GM19463 (cell line): ENCODE results near the gene ATP2A3.

Experiments used
- ATAC-seq: cut with Tn5 transposase; IDR thresholded peaks from one replicate; pipeline ENCODE4 v1.9.1; 2021; ENCODE audit warnings: mild to moderate bottlenecking, moderate library complexity; ENCODE audit not compliant: unreplicated experiment

ATP2A3 gene

DNA sequence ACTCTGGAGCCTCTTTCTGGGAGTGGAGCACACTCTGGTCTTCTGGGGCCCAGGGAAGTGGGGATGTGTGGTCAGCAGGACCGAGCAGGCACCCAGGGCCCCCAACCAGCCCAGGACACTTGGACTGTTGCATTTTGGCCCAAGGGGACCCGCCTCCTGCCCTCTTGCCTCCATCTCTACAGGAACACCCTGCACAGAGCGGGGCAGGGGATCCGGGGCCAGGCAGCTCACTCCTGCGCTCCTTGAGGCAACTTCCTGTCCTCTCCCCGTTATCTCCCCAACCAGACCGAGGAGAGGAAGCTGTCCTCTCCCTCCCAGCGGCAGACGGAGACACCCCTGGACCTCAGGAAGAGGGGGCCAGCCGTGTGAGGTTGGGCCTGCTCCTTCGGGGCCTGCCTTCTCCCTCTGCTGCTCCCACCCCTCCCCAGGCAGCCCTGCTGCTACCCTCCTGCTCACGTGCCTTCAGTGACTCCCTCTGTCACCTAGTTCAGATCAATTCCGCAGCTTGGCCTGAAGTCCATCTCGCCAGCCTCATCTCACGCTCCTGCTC lies 10.0 kb upstream of the ATP2A3 start:
- no peak for ATAC-seq

DNA sequence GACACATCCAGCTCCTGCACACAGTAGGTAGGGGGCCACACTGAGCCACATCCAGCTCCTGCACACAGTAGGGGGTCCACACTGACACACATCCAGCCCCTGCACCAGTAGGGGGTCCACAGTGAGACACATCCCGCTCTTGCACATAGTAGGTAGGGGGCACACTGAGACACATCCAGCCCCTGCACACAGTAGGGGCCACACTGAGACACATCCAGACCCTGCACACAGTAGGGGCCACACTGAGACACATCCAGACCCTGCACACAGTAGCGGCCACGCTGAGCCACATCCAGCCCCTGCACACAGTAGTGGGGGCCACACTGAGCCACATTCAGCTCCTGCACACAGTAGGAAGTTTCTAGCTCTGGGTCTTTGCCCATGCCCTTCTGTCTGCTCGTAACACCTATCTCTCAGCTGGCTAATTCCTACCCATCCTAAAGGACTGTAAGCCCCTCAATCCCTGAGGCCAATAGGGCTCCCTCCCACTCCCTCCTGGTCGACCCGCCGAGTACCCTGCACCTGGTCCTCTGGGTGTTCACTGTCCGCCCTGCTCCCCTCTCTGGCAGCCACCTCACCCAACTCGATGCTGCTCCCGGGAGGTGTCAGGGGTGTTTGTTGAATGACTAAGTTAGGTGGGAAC lies 9.4 kb upstream of the ATP2A3 start:
- ATAC-seq, result no peak

DNA sequence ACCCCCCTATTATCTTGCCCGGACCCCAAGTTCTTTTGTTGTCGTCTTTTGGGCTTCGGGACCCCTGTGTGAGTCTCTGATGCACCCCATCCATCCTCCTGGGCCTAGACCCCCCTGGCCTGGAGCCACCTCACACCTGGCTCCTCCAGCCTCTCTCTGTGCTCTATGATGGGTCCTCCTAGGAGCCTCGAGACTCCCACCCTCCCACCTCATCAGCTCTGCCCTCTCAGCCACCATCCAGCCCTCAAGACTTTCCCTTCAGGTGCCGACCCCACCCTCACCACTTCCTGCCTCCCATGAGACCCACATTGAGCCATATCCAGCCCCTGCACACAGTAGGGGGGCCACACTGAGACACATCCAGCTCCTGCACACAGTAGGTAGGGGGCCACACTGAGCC lies 8.7 kb upstream of the ATP2A3 start:
- no peak for ATAC-seq

DNA sequence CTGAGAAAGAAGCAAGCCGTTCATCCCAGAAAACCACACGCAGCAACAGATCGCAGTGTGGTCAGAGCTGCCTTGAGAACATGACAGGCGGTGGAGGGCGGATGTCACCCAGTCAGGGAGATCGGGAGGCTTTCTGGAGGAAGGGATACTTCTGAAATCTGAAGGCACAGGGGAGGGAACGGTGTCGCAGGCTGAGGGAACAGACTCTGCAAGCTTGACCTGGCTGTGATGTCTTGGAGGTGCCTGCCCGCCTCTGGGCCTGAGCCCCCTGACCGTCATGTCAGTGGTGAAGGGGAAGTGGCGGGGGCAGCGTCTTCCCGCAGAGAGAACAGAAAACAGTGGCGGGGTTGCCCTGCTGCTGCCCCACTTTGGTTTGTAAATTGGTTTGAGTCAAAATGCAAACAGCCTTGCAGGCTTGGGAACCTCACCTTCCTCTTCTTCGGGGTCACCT lies 8.1 kb upstream of the ATP2A3 start:
- no peak for ATAC-seq

DNA sequence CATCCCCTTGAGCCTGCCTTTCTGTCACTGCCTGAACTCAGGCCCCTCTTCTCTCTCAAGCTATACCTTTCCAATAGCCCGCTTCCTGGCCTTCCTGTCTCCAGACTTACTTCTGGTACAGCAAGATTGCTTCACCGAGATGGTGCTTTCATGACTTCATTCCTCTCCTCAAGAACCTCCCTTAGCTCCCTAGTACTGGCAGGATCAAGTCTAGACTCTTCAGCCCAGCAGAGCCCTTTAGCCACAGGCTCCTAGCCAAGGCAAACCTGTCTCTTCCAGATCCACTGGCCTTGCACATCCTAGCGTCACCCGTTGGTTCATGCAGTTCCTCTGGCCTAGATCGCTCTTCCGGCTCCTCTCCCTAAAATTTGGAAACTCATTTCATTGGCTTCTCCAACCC lies 6.4 kb upstream of the ATP2A3 start:
- no peak for ATAC-seq

DNA sequence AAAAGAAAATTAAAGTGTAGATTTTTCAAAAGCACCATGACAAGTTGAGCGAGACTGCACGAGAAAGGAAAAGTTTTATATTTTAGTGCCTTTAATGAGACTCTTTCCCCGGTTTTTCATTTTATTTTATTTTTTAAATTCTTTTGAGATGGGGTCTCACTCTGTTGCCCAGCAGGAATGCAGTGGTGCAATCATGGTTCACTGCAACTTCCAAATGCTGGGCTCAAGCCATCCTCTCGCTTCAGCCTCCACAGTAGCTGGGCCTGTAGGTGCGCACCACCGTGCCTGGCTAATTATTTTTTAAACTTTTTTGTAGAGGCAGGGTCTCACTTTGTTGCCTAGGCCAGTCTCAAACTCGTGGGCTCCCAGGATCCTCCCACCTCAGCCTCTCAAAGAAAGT lies 5.7 kb upstream of the ATP2A3 start:
- ATAC-seq, result no peak

DNA sequence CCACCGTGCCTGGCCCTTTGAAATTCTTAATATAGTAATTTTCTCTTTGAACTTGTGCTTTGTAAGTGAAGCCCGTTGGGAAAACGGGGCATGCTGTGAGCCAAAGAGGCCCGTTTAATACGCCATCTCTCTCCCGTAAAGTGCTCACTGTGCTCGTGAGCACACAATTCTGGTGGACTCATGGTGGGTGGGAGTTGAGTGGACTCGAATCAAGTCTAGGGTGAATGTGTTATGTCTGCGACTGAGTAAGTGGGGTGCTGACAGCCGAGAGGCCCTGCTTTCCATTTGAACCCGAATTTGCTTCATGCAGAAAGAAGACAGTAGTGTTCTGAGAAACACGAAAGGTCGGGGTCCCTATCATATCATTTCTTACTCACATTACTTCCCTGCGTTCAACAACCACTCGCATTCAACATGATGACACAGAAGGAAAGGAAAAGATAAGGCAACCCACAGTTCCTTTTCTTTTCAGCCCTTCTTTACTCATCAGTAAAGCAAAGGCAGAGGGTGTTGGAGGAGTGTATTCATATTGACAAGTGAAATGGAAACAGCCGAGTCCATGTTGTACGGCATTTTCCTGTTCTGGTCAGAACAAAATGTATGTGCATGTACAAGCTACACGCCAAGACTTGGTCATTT lies 4.8 kb upstream of the ATP2A3 start:
- ATAC-seq, result no peak

DNA sequence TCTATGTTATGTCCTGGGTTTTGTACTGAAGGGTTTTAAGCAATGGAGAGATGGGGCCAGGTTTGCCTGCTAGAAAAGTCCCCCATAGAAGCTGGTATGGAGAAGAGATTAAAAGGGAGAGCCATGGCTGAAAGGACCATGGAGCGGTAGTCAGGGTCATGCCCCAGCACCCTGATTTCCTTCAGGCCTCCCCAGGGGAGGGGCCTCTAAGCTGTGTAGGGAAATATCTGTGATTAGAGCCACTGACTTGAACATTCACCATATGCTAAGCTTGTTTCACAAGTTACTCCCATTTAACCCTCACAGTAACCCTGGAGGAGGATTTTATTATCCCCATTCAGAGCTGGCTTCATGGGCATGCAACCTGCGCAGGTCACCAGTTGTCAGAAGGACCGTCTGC lies 3.8 kb upstream of the ATP2A3 start:
- ATAC-seq, result no peak

DNA sequence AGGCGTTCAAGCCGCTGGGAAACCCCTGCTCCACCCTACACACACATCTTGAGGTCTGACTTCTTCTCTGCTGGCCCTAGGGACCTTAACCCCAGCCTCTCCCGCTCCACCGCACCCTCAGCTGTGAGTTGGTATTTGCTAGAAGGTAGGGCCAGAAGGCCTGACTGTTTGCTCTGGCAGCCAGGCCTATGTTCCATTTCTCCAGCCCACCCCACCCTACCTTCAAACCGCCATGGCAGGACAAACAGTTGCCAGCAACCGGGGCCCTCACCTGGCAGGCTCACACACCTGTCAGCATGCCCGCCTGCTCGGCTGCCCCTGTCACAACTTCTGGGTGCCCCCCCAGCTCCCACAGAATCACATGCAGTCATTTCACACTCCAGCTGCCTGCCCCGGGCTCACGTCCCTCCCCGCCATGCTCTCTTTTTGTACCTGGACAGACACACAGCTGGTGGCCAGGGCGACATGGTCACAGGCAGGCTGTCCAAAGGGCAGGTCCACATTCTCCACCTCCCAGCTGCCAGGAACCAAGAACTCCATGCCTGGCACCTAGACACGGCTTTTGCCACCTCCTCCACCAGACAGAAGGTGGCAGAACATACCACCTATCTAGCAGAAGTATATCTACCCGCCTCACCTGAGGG lies 2.6 kb upstream of the ATP2A3 start:
- no peak for ATAC-seq

DNA sequence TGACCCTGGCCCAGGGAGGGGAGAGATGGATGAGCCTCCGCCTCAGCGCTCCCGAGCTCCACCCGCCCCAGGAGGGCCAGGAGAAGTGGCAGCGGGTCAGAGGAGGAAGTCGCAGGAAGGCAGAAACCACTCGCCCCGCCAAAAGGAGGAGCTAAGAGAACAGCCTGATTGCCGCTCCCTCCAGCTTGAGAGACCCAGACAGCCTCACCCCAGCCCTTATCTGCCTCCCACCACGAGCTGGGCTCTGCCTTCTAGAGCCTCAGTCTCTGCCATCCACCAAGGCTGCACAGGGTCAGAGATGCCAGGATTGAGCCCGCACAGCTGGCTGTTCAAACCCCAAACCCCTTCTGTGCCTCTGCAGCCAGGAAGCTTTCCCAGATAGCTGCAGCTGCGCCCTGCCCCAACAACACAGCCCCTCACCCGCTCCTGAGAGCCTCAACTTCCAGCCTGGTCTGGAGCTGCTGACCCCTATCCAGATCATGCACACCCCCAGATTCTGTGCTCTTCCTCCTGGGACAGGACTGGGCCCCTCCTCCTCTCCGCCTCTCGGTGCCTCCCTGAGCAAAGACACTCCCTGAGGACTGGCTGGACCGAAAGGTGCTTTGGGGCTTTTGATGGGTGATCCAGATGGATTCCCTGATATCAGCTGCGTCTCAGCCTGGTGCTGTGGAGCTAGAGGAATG lies 1.0 kb upstream of the ATP2A3 start:
- ATAC-seq, result no peak

DNA sequence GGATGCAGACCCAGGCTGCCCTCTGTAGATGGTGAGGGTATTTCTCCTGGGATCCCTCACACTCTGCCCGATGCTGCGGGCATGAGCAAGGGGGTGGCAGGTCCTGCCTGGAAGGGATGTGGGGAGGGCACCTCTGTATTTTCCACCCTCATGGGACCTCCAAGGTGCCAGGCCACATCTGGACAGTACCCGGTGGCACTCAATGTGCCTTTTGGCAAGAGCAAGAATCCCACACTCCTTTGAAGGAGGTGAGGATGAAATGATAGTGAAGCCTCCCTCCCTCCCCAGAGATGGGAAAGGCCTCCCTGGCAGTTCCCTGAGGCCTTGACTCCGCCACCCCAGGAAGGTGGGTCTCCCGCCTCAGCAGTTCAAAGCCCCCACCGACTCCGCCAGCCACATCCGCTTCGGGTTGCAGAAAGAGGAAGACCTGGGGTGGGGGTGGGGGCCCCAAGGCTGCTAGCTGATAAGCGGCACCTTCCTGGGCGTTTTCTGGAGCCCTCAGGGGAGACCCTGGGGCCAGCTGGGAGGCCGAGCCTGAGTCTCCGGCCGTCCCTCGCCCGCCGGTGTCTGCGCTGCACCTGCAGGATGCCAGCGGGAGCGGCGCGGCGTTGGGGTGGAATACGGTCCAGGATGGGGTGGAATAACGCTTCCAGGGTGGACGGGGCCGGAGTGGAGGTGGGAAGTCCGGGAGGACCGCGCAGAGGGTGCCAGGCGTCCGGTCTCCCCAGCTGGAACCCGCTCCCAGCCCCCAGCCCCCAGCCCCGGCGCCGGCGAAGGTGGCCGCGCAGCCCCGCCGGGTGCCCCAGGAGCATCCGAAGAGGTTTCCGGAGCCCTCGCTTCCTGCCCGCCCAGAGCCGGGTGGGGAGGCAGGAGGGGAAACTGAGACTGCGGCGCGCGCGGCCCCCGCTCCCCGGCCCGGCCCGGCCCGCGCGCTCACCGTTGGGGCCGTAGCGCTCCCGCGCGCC lies 718 bp downstream of the ATP2A3 start:
- ATAC-seq, result peak; percentile 3

DNA sequence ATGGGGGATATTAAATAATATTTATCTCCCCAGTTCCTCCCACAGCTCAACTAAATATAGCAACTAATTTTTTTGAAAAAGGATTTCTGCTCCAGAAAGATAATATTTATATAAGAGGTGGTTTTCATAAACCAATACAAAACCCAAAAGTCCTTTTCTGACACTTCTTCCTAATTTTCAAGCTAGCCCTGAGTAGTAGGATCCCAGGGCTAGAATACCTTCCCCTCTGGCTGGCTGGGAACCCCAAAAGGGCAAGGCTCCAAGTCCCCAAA lies 1.3 kb downstream of the ATP2A3 start:
- ATAC-seq, result no peak

DNA sequence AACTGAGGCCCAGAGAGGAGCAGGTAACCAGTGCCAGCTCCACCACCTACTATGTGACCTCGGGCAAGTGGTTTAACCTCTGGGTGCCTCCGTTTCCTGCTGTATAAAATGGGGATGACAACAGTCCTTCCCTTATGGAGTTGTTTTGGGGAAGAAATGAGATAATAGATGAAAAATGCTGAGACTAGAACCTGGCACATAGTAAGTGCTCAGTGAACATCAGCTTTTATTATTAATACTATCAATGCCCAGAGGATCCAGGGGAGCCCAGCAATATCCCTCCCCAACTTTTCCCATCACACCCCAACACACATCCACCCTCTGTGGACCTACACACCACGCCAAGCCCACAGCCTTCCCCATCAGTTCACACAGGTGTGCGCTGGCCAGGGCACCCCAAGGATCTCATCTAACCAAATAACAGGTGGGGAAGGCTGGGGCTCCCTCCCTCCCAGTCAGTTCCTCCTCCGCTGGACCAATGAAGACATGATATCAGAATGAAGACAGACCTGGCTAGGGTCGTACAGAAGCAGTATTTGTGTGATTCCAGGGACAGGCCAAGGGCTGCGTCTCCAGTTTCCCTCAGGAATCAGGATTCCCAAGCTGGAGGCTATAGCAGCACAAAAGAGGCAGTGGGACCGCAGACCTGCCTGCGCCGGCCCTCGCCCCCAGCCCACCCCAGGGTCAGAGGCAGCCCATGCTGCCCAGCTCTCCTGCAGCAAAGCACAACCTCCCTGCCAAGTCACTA lies 1.8 kb downstream of the ATP2A3 start:
- no peak for ATAC-seq

DNA sequence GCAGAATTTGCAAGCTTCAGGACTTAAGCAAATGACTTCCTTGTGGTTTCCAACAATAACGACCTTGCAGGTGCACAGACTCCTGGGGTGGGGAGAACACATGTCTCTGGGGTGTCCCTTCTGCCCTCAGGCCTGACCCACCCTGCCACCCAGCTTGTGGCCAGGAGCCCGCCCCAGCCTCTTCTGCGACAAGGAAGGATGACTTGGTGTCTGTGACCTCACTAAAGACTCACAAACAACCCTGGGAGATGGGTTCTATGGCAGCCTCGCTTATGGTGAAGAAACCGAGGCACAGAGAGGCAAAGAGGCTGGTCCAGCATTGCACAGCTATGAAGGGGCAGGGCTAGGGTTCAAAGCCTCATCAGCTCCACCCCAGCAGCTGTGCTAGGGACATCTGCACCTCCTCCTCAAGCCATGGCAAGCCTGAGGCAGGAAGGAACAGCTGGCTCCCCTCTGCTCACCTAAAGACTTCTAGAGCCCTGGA lies 2.6 kb downstream of the ATP2A3 start:
- ATAC-seq, result peak; percentile 45

DNA sequence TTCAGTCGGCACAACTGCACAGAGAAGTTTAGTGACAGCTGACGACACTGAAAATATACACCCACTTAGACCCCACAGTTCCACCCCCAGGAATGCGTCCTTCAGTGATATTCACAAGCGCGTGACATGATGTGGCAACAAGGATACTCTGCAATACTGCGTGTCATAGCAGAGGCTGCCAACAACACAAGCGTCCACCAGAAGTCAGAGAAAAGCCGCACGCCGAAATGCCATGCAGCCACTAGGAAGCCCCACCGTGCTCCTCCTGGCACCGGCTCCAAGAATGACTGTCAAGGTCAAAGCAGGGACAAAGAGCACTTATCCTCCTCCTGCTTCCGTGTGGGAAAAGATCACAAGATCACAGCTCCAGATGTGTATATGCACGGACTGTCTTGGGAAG lies 3.5 kb downstream of the ATP2A3 start:
- ATAC-seq, result no peak

DNA sequence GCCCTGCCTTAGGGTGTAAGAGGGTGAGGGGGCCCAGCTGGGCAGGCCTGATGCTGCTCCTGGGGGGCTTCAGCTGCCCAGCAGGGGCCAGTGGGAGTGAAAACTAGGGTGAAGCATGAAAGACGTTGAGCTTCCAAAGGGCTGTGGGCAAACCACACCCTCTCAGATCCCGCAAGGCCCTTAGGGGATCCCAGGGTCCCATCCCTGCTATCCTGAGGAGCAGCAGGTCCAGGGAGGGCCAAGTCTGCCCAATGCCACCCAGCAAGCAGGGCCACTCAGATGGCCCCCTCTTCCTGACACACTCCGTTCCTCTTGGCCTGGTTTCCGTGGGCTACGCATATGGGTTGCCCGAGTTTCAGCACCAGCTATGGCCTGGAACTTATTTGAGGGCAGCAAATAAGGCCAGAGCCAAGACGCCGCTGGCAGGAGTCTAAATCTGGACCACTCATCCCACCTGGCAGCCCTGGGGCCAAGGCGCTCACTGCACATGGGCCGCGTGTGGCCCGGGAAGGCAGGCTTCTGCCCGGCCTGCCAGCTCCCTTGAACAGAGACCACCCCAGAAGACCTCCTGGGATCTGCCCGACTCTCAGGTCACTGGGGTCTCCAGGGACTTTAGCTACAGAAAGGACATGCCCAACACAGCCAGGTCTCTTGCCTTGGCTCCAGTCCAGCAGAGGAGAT lies 4.2 kb downstream of the ATP2A3 start:
- no peak for ATAC-seq

DNA sequence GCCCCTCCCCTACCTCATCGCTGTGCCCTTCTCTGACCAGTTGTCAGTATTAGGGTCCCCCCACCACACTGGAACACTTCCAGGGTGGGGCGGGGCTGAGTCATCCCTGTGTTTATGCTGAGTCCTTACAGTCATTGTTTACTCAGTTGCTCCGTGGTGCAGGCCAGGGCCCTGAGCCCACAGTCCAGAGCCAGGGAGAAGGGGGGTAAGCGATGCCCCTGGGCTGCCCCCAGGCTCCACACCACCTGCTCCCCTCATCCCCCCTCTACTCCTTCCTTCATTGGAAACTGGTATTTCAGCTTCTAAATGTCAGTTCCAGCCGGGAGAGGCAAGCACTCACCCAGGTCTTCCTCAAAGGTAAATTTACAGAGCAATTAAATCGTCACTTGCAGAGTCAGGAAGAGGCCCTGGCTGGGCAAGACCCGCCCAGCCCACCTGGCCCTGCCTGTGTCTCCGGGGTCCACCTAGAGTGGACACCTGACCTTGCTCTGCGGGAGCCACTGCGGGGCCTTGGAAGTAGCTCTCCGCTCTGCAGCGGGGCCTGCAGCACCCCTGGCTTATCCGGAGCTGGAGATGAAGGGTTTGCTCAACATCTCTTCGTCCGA lies 4.8 kb downstream of the ATP2A3 start:
- ATAC-seq, result no peak

DNA sequence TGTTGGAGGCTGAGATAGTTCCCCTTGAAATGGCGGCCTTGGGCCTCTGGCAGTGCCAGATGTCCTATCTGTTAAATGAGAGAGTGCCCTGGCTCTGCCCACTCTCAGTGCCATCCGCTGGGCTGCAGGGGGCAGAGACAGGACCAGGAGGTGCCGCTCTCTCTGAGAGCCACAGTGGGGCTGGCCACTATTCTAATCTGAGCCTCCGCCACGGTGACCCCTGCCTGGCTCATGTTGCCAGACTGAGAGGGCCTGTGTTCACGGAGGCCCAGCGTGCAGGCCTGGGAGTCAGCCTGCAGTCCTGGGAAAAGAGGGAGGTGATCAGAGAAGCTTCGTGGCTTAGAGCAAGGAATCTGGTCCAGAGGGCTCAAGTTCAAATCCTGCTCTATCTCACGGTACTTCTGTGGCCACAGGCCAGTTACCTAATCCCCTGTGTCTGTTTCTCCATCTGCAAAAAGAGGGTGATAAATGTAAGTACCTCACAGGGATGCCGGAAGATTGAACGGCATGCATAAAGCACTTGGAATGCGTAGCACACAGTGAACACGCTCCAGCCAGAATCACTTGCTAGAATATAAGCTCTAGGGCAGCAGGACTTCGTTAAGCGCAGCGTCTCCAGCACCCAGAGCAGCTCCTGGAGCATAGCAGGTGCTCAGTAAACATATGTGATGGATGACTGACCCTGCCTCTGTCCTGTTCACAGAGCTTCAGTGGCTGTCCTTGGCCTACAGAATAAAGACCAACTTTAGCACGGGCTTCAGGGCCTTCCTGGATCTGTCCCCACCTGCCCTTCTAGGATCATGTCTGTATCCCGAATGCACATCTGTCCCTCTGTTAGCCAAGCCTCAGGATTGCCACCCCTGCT lies 6.3 kb downstream of the ATP2A3 start:
- ATAC-seq, result no peak
